ENCODE results near the gene VTI1A.

DNA sequence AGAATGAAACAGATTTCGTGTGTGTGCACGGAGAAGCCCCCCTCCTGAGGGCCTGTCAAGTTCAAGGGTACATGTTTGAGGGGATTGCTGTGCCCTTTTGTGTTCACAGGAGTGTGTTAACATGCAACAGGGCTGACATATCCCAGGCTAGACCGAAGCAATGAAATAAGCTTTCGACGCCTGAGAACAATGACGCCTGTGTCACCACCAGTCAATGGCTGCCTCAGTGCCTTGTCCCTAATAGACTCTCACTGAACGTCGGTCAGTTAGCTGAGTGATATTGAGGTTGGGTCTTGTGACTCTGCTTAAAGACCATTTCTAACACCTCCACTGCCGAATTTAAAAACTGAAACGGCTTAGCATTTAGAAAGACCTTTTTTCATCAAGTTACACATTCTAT, 327.8 kb downstream of the VTI1A start:
- TF ChIP-seq, protein P1, sequence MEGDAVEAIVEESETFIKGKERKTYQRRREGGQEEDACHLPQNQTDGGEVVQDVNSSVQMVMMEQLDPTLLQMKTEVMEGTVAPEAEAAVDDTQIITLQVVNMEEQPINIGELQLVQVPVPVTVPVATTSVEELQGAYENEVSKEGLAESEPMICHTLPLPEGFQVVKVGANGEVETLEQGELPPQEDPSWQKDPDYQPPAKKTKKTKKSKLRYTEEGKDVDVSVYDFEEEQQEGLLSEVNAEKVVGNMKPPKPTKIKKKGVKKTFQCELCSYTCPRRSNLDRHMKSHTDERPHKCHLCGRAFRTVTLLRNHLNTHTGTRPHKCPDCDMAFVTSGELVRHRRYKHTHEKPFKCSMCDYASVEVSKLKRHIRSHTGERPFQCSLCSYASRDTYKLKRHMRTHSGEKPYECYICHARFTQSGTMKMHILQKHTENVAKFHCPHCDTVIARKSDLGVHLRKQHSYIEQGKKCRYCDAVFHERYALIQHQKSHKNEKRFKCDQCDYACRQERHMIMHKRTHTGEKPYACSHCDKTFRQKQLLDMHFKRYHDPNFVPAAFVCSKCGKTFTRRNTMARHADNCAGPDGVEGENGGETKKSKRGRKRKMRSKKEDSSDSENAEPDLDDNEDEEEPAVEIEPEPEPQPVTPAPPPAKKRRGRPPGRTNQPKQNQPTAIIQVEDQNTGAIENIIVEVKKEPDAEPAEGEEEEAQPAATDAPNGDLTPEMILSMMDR (conservative IDR thresholded peaks at IDR 0.05; ENCODE audit: low read length), result no peak
- no peak for TF ChIP-seq EZH2phosphoT487 (IDR thresholded peaks at IDR 0.05; ENCODE audit: borderline replicate concordance)

All from Loucy (cell line).